GM20000 (cell line): ENCODE measurements around the gene AKNA.

Experiments
- DNase-seq: peaks from one replicate; pipeline ENCODE4 v3.0.0; 2012; ENCODE audit warnings: low spot score
- TF ChIP-seq, protein P1 (sequence below): IDR thresholded peaks from 2 replicates; pipeline ENCODE4 v1.5.1; 2012; ENCODE audit warnings: mild to moderate bottlenecking, control low read depth; ENCODE audit errors: extremely low read depth, missing control alignments

The AKNA gene, protein sequence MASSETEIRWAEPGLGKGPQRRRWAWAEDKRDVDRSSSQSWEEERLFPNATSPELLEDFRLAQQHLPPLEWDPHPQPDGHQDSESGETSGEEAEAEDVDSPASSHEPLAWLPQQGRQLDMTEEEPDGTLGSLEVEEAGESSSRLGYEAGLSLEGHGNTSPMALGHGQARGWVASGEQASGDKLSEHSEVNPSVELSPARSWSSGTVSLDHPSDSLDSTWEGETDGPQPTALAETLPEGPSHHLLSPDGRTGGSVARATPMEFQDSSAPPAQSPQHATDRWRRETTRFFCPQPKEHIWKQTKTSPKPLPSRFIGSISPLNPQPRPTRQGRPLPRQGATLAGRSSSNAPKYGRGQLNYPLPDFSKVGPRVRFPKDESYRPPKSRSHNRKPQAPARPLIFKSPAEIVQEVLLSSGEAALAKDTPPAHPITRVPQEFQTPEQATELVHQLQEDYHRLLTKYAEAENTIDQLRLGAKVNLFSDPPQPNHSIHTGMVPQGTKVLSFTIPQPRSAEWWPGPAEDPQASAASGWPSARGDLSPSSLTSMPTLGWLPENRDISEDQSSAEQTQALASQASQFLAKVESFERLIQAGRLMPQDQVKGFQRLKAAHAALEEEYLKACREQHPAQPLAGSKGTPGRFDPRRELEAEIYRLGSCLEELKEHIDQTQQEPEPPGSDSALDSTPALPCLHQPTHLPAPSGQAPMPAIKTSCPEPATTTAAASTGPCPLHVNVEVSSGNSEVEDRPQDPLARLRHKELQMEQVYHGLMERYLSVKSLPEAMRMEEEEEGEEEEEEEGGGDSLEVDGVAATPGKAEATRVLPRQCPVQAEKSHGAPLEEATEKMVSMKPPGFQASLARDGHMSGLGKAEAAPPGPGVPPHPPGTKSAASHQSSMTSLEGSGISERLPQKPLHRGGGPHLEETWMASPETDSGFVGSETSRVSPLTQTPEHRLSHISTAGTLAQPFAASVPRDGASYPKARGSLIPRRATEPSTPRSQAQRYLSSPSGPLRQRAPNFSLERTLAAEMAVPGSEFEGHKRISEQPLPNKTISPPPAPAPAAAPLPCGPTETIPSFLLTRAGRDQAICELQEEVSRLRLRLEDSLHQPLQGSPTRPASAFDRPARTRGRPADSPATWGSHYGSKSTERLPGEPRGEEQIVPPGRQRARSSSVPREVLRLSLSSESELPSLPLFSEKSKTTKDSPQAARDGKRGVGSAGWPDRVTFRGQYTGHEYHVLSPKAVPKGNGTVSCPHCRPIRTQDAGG (N-terminal part only)

DNA sequence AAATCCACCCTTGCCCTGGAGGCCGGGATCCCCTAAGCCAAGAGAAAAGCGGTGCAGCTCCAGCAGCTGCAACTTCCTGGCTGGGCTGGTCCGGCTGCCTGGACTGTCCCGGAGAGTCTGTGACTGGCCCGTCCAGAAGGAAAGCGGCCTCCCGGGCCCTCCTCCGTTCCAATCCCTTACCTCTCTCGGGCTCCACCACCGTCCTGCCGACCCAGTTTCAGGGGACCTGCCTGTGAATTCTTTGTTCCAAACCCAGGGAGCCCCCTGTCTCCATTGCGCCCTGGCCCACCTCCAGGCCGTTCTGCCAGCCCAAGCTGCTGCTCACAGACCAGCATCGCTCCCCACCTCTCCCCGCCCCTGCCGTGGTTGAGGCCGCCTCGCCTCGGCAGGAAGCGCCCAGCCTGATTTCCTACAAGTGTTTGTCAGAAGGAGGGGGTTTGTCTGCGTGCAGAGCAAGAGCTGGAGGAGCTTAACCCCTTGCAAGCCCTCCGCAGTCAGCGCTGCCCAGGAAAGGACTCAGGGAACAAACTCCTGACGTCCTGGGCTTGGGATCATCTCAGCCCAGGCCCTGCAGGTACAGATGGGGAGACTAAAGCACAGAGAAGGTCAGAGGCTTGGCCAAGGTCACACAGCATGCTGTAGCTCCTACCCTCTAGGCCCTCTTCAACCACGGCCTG lies at the start of gene AKNA:
AKNA (minus strand) TSS at position 303 of the 677 bp plus-strand sequence. CDS start 6,649 bp downstream, outside the sequence.
- DNase-seq: peak; percentile 49
- TF ChIP-seq, protein P1, sequence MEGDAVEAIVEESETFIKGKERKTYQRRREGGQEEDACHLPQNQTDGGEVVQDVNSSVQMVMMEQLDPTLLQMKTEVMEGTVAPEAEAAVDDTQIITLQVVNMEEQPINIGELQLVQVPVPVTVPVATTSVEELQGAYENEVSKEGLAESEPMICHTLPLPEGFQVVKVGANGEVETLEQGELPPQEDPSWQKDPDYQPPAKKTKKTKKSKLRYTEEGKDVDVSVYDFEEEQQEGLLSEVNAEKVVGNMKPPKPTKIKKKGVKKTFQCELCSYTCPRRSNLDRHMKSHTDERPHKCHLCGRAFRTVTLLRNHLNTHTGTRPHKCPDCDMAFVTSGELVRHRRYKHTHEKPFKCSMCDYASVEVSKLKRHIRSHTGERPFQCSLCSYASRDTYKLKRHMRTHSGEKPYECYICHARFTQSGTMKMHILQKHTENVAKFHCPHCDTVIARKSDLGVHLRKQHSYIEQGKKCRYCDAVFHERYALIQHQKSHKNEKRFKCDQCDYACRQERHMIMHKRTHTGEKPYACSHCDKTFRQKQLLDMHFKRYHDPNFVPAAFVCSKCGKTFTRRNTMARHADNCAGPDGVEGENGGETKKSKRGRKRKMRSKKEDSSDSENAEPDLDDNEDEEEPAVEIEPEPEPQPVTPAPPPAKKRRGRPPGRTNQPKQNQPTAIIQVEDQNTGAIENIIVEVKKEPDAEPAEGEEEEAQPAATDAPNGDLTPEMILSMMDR: no peak

DNA sequence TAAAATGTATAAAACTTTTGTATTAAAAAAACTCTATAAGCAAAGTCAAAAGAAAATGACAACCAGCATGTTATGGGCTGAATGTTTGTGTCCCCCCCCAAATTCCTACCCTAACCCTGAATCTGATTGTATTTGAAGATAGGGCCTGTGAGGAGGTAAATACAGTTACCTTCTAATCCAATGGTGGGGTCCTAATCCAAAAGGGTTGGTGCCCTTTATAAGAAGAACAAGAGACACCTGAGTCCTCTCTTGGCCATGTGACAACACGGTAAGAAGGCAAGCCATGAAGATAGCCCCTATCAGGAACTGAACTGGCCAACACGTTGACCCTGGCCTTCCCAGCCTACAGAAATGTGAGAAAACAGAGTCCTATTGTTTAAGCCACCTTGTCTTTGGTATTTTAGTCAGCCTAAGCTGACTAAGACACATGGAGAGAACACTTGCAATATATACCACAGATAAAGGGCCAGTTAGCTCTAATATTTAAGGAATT lies 49.7 kb upstream of the AKNA start:
- TF ChIP-seq, protein P1: no peak
- no peak for DNase-seq

DNA sequence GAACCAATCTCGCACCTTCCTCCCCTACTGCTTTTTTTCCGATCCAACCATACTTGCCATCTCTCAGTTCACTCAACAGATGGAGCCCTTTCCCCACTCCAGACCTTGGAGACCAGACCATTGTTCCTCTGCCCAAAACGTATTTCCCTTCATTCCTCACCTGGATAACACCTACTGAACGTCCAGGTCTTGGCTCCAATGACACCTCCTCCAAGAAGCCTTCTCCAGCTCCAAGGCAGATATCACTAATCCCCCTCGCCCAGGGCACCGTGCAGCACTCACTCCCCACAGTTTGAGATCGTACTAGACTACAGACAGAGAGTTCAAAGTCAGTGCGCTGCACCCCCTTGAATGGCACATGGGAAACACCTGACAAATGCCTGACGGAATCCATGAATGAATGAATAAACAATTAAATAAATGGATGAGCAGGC lies 47.1 kb upstream of the AKNA start:
- DNase-seq: peak; percentile 60
- TF ChIP-seq, protein P1: peak; percentile 42

DNA sequence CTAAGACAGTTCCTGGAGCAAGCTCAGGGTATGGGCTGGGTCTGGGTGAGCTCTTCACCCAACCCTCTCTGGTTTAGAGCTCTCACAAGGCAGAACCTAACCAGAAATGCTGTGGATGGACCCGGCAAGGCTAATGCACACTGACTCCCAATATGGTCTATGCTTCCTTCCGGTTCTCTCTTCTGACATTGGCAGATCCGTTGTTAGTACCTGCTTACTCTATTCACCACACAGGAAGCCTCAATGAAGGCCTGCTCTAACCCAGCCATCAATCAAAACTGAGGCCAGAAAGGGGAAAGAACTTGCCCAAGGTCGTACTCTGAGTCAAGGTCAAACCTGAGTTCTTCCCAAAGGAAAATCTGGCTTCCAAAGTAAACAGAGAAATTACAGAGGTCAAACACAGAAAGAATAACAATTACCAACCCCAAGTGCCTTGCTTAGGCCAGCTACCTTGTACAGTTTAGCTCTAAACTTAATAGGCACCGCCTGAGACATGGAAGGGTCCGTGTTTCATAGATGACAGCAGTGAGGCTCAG lies 46.0 kb upstream of the AKNA start:
- DNase-seq: peak; percentile 44

DNA sequence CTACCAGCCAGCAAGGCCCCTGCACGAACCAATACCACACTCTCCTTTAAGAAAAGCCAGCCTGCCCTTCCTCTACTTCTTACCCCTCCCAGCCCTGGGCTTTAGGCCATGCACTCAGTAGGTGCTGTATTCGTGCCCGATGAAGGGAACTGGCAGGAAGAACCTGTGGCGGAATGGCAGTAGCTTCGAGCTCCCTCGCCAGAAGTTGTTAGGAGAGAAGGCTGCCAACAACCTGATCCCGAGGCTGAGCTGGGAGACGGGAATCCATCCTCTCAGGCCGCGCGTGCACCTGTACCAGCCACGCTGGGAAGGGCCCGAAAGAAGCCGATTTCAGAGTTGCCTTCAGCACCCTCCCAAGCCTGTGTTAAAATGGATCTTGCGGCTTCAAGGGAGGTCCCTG lies 45.3 kb upstream of the AKNA start:
- no peak for DNase-seq
- TF ChIP-seq, protein P1: no peak

More for the DNA sequence above, 46.0 kb upstream of the AKNA start:
- TF ChIP-seq, protein P1: no peak

DNA sequence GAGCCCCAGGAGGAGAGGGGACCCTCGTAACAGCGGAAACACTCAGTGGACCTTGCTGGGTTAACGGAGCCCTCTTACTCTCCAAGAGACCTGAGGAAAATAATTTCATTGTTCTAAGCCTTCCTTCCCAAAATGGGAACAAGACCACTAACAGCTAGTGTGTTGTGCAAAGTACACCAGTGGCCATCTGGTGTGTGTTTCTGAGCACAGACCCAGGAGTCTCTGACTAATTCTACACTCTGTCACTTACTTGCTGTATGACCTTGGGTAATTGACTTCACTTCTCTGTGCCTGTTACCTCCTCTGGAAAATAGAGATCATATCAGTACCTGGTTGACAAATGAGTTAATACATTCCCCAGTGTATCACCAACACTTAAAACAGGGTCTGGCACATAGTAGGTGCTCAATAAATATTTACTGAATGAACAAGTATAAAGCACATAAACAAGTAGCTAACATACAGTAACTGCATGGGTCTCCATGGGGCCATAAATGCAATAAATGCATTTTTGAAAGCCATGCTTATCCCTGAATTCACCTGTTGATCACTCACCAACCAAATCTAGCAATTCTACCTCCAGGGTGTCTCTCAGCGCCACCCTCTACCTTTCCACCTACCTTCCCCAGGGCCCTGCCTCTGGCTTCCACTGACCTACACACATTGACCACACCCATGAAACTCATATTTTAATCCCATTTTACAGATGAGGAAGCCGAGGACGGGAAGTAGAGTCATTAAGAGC lies 44.7 kb upstream of the AKNA start:
- TF ChIP-seq, protein P1: no peak
- no peak for DNase-seq
